Measurements from ENCODE around the gene SENP6.

SENP6 gene

DNA sequence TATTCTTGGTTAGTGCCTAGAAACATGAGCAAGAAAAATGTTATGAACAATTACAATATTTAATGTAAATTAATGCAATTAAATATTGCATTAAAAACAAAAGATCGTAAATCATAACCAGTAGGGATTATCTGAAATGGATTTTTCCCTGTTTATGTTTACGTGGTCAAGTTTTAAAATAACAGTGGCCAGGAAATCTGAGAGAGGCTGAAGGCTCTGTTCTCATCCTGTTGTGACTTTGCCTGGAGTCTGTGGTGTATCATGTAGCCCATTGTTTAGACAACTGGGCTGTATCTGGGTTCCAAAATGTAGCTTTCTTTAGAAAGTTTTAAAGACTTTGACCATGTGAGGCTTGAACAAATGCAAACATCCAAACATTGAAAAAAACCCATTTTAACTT lies 149.8 kb downstream of the SENP6 start:
- no peak for DNase-seq

DNA sequence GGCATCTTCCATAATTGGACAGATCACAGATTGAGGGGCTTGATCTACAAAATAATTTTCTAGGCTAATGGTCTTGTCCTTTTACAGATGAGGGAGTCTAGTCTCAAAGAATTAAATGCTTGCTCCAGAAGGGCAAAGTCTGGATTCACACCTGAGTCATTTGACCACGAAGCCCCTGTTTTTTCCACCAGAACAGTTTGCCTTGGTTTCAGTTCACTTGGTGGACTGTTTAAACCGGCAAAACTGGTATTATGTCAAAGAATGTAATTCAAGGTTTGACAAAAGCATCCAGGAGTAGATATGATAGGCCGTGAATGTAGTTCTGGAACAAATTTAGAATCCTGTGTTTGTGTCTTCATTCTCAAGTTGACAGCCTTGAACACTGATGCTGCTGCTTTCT lies 150.7 kb downstream of the SENP6 start:
- DNase-seq, result no peak

- no peak for DNase-seq
Measured at GRCh38 chr6:75755704-75756103, 154.0 kb downstream of the SENP6 start.

GRCh38 chr6:75757295-75757694 lies 155.6 kb downstream of the SENP6 start:
- no peak for DNase-seq

DNA sequence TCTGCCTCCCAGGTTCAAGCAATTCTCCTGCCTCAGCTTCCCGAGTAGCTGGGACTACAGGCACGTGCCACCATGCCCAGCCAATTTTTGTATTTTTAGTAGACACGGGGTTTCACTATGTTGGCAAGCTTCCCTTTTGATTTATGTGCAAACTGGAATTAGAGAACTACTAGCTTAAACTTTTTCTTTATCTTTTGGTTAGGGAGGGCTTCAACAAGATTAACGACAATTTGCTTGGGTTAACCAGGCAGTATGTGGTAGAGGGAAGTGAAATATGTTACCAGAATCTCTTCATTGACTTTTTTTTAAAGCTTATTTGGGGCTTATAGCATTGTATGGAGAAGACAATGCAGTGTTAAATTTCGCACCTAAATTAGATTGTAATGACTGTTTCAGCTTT lies 156.4 kb downstream of the SENP6 start:
- no peak for DNase-seq

DNA sequence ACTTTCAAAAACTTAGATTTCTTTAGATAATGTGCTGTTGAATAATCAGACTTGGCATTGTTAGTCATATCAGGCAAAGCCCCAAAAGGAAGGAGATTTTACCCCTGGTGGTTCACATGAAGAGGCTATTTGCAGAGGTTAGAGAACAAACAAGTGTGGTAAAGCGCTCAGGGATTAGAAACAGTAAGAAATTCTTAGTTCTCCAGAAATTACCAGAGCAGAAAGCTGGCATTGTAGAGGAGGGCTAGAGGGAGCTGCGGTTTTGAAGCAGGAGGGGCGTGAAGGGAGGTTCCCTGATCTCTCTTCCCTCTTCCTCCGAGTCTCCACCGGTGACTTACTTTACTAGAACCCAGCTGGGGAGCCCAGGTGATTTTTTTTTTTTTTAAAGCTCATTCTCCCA lies 157.5 kb downstream of the SENP6 start:
- DNase-seq, result no peak

GRCh38 chr6:75760320-75760719 lies 158.6 kb downstream of the SENP6 start:
- no peak for DNase-seq

DNA sequence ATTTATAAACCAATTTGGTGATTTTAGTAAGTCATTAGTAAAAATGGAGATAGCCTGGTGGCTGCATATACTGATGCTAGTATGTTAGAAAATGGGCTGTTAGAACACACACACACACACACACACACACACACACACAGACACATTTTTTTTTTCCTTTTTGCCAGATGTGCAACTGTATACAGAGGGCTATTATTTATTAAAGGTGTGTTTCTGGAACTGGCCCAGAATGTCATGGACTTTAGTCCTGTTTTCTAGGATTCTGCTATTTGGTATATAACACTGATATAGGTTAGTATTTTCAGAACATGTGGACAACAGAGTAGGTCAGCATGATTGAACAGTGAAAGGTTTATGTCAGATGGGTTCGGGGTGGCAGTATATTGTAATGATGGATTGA lies 159.8 kb downstream of the SENP6 start:
- no peak for DNase-seq

DNA sequence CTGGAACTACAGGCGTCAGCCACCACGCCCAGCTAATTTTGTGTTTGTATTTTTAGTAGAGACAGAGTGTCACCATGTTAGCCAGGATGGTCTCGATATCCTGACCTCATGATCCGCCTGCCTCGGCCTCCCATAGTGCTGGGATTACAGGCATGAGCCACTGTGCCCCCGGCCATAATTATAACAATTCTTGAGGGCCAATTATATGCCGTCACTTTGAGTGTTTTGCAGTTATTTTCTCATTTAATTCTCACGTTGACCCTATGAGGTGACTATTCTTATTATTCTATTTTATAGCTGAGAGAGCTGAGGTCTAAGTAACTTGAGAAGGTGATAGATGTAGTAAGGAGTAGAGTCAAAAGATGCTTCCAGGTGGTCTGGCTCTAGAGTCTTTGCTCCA lies 160.4 kb downstream of the SENP6 start:
- no peak for DNase-seq

DNA sequence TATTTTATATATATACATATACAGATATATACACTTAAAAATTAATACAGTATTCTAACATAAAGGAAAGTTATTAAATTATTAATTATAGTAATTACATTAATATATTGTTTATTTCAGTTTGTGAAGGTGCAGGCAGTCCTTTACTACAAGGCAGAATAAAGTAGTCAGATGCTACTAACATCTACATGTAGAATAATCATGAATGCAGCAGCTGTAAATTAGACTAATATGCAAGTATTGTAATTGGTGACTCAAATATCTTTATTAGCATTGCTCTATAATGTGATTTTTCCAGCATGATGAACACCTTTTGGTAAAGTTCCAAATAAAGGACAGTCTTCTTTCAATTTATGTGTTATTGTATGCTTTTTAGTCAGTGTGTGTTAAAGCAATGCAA lies 164.7 kb downstream of the SENP6 start:
- no peak for DNase-seq
